ENCODE measurements around the gene ZFR2. TPM values are rescaled to one million over a fixed set of nuclear protein-coding genes. Genes with fewer than 3 reads are reported as not detected.
"Not testable (repeated sequence)": the region's sequence is repeated elsewhere in the genome, so short reads cannot be mapped to it uniquely, and the experiment has no call there.

ZFR2 gene
- total RNA-seq, 2 donors from 2014 or later, result not detected

GRCh38 chr19:3819989-3820388 is 48.8 kb downstream of the ZFR2 start:
- no peak overlapping the region for H3K4me3 ChIP-seq
- H3K27ac ChIP-seq, result no peak overlapping the region
- H3K4me1 ChIP-seq (ENCODE audit: control insufficient read depth in 1 of 2, low read depth in 2 of 2), result no peaks in the 10 kb centered on the region
- no peak for ATAC-seq (ENCODE audit: insufficient number of reproducible peaks, low FRiP score, low read depth)
- no peaks in the 10 kb centered on the region for H3K9me3 ChIP-seq
- no peaks in the 10 kb centered on the region for H3K36me3 ChIP-seq
- no peak for DNase-seq (ENCODE audit: low spot score)
- H3K27me3 ChIP-seq (replicated peaks; ENCODE audit: insufficient read depth), result no peaks in the 10 kb centered on the region
- no peak for TF ChIP-seq CTCF (IDR thresholded peaks at IDR 0.05)

GRCh38 chr19:3818918-3819317 is 49.9 kb downstream of the ZFR2 start:
- no peaks in the 10 kb centered on the region for H3K4me1 ChIP-seq (ENCODE audit: control insufficient read depth in 1 of 2, low read depth in 2 of 2)
- ATAC-seq (ENCODE audit: insufficient number of reproducible peaks, low FRiP score, low read depth) (no peak), DNase-seq (ENCODE audit: low spot score) (no peak)
- no peak for TF ChIP-seq CTCF (IDR thresholded peaks at IDR 0.05)
- no peak overlapping the region for H3K4me3 ChIP-seq
- no peak overlapping the region for H3K27ac ChIP-seq
- no peaks in the 10 kb centered on the region for H3K27me3 ChIP-seq (replicated peaks; ENCODE audit: insufficient read depth)
- H3K36me3 ChIP-seq, result no peaks in the 10 kb centered on the region
- H3K9me3 ChIP-seq, result no peaks in the 10 kb centered on the region

GRCh38 chr19:3818466-3818865 is 50.4 kb downstream of the ZFR2 start:
- no peak for ATAC-seq (ENCODE audit: insufficient number of reproducible peaks, low FRiP score, low read depth)
- no peak overlapping the region for H3K27ac ChIP-seq
- H3K4me3 ChIP-seq, result no peak overlapping the region
- no peak for DNase-seq (ENCODE audit: low spot score)
- no peaks in the 10 kb centered on the region for H3K4me1 ChIP-seq (ENCODE audit: control insufficient read depth in 1 of 2, low read depth in 2 of 2)
- no peaks in the 10 kb centered on the region for H3K9me3 ChIP-seq
- TF ChIP-seq CTCF (IDR thresholded peaks at IDR 0.05), result no peak
- H3K36me3 ChIP-seq, result no peaks in the 10 kb centered on the region
- H3K27me3 ChIP-seq (replicated peaks; ENCODE audit: insufficient read depth), result no peaks in the 10 kb centered on the region

- ATAC-seq (ENCODE audit: insufficient number of reproducible peaks, low FRiP score, low read depth) (no peak), DNase-seq (ENCODE audit: low spot score) (no peak)
- TF ChIP-seq CTCF (IDR thresholded peaks at IDR 0.05), result no peak
- Histone ChIP-seq H3K36me3 (no peaks in the 10 kb centered on the region), H3K4me3 (no peak overlapping the region), H3K27ac (no peak overlapping the region), H3K27me3 (replicated peaks; ENCODE audit: insufficient read depth) (no peaks in the 10 kb centered on the region), H3K9me3 (no peaks in the 10 kb centered on the region), H3K4me1 (ENCODE audit: control insufficient read depth in 1 of 2, low read depth in 2 of 2) (no peaks in the 10 kb centered on the region)
Observed at GRCh38 chr19:3817761-3818160, 51.1 kb downstream of the ZFR2 start.

GRCh38 chr19:3816566-3817218 is 52.1 kb downstream of the ZFR2 start:
- Histone ChIP-seq H3K27ac (no peak overlapping the region), H3K4me1 (ENCODE audit: control insufficient read depth in 1 of 2, low read depth in 2 of 2) (no peaks in the 10 kb centered on the region), H3K4me3 (no peak overlapping the region), H3K36me3 (no peaks in the 10 kb centered on the region), H3K9me3 (no peaks in the 10 kb centered on the region), H3K27me3 (replicated peaks; ENCODE audit: insufficient read depth) (no peaks in the 10 kb centered on the region)
- ATAC-seq (ENCODE audit: insufficient number of reproducible peaks, low FRiP score, low read depth) (no peak), DNase-seq (ENCODE audit: low spot score) (no peak)
- no peak for TF ChIP-seq CTCF (IDR thresholded peaks at IDR 0.05)

- not testable (repeated sequence) for DNase-seq (ENCODE audit: low spot score); H3K4me1 ChIP-seq (ENCODE audit: control insufficient read depth in 1 of 2, low read depth in 2 of 2); H3K27ac ChIP-seq; H3K9me3 ChIP-seq; H3K36me3 ChIP-seq; ATAC-seq (ENCODE audit: insufficient number of reproducible peaks, low FRiP score, low read depth); H3K4me3 ChIP-seq; H3K27me3 ChIP-seq (replicated peaks; ENCODE audit: insufficient read depth)
Observed at GRCh38 chr19:3816148-3816547, 52.7 kb downstream of the ZFR2 start.
